Retinal pigment epithelial cell (primary cell): ENCODE data around the gene SMIM8.
"Not testable (repeated sequence)": the region's sequence is repeated elsewhere in the genome, so short reads cannot be mapped to it uniquely, and the experiment has no call there.

ENCODE experiments used
- DNase-seq: peaks from one replicate; pipeline ENCODE4 v3.0.0-alpha.2; 2010; ENCODE audit warnings: low read depth
- H3K4me3 ChIP-seq: 2 replicates; pipeline ENCODE4 v1.5.1; 2011; ENCODE audit warnings: mild to moderate bottlenecking, low read length, control low read depth, moderate library complexity
- CTCF ChIP-seq: conservative IDR thresholded peaks from 2 replicates; pipeline ENCODE4 v1.5.1; 2011; ENCODE audit warnings: low read depth, low read length, control low read depth, inconsistent platforms

Gene SMIM8

GRCh38 chr6:87282743-87283142 lies 39.6 kb upstream of the SMIM8 start:
- no peak for DNase-seq
- no peak for TF ChIP-seq CTCF
- no peak overlapping the region for H3K4me3 ChIP-seq

DNA sequence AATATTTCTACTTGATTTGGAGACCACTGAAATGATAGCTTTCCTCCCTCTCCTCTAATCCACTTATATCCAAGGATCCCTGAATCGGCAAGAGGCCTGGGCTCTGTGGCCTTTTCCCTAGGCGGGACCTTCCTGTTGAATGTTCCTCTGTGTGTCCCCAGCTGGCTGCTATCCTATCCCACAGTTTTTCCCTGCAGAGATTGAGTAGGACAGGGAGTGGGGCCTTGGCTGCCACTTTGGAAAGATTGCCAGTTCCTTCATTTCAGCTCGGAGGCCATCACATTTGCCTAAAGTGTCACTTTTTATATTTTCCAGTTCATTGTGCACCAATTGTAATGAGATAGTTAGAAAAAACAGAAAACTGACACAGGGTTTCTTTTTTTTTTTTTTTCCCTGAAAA lies 38.9 kb upstream of the SMIM8 start:
- H3K4me3 ChIP-seq = no peak overlapping the region
- no peak for TF ChIP-seq CTCF
- no peak for DNase-seq

DNA sequence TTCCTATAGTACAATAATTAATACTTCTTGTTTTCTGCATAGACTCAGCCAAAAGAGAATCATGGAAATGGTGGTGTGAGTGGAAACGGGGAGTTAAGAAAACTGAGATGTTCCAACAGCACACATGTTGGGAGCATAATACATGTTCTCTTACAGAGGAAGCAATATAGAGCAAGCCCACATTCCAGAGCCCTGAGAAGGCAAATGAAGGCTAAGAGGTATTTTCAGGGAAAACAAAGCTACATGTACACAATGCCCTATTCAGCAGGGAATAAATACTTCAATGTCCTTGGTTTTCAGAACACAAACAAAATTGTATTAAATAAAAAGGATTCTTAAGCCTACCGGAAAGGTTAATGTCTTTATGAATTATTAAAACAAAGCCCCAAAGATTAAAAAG lies 35.1 kb upstream of the SMIM8 start:
- no peak for DNase-seq
- TF ChIP-seq CTCF = no peak
- no peak overlapping the region for H3K4me3 ChIP-seq

GRCh38 chr6:87289571-87289970 lies 32.8 kb upstream of the SMIM8 start:
- no peak for TF ChIP-seq CTCF
- no peak for DNase-seq
- H3K4me3 ChIP-seq = no peak overlapping the region

DNA sequence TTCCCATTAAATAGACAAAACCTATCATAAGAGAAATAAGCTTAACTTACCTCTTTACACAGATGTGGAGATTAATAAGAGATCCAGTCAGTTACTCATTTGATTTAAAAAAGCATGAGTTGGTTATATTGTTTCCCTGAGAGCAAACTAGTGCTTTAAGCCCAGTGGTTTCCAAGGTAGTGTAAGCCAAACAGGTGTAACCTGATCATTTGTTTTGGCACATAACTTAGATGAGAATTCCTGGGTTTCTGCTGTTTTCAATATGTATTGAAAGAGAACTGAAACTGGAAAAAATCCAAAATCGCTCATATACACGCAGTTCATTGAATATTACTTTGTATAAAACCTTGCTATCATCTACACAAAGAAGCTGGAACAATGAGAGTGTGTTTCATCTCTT lies 30.5 kb upstream of the SMIM8 start:
- no peak overlapping the region for H3K4me3 ChIP-seq
- TF ChIP-seq CTCF = no peak
- DNase-seq = no peak

- DNase-seq = no peak
- no peak for TF ChIP-seq CTCF
- no peak overlapping the region for H3K4me3 ChIP-seq
Observed at GRCh38 chr6:87293526-87293925, 28.9 kb upstream of the SMIM8 start.

DNA sequence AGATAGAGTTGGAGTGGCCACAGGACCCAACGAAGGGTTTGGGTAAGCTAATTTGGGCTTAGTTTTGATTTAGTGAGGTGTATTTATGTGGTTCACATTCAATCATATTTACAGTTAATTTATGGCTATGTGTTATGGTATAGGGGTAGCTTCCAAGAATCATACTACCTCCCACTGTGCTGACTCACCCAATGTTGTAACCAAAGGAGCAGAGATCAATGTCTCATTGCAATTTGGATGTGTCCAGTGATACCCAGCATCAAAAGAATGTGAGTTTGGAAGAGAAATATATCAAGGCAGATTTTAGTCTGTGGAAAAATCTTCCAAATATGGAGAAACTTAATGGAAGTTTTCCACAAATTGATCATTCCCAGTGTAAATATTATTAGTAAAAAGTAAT lies 25.3 kb upstream of the SMIM8 start:
- no peak for DNase-seq
- H3K4me3 ChIP-seq = no peak overlapping the region
- TF ChIP-seq CTCF = no peak

GRCh38 chr6:87301277-87301676 lies 21.1 kb upstream of the SMIM8 start:
- not testable (repeated sequence) for DNase-seq, H3K4me3 ChIP-seq
